Measurements from ENCODE around the gene SPCS3.

Gene SPCS3

DNA sequence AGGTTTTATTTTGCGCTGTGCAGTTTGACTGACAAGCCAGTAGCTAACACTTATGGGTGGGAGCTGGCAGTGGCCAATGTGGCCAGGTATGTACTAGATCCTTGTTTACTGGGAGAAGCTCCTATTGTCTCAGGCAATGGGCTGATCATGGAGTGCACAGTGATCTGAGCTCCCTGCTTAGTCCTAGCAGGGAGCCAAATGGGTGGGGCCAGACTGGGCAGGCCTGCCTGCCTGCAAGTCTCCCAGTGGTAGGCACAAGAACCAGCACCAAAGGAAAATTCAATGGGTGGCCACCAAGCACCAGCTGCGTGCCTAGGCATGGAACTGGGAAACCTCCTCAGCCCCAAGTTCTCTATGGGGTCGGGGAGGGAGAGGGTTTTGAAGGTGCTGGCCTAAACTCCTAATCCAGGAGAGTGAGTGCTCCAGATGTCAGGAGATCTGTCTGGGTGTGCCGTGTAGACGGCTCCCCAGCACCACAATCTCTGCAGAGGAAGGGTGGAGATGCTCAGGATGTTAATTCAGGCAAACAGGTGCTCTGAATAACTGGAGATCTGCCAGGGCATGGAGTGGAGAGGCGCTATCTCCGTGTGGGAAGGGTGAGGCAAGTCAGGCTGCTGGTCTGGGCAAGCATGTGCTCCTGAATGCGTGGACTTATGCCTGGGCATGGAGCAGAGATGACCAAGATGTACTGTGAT lies 48.2 kb downstream of the SPCS3 start:
- TF ChIP-seq, protein P1, sequence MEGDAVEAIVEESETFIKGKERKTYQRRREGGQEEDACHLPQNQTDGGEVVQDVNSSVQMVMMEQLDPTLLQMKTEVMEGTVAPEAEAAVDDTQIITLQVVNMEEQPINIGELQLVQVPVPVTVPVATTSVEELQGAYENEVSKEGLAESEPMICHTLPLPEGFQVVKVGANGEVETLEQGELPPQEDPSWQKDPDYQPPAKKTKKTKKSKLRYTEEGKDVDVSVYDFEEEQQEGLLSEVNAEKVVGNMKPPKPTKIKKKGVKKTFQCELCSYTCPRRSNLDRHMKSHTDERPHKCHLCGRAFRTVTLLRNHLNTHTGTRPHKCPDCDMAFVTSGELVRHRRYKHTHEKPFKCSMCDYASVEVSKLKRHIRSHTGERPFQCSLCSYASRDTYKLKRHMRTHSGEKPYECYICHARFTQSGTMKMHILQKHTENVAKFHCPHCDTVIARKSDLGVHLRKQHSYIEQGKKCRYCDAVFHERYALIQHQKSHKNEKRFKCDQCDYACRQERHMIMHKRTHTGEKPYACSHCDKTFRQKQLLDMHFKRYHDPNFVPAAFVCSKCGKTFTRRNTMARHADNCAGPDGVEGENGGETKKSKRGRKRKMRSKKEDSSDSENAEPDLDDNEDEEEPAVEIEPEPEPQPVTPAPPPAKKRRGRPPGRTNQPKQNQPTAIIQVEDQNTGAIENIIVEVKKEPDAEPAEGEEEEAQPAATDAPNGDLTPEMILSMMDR (IDR thresholded peaks at IDR 0.05; ENCODE audit: extremely low read depth, missing control alignments) = no peak
- no peak for DNase-seq (ENCODE audit: low spot score)

DNA sequence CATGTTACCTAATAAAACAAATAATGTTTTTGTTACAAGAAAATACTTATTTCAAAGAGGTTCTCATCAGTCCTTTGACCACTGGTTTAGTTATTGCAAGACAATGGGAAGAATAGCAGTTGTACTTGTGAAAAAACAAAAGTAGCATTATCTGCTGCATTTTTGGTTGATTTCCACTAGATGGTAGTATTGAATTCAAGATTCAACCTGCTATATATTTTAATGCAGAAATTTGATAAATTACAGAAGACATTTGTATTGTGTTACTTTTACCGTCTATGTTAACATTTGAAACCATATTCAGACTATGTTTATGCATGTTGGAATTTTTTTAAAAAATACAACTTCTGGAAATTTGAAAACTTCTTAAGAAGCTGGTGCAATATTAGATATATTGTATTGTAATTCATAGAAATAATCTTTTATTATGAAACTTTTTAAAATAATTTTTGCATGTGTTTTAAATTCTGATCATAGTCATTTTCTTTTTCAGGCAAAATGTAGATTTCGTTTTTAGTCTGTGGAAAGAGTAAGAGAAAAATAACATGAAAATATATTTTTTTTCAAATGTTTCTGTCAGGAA lies 56.4 kb downstream of the SPCS3 start:
- TF ChIP-seq, protein P1 (IDR thresholded peaks at IDR 0.05; ENCODE audit: extremely low read depth, missing control alignments) = peak; percentile 29
- DNase-seq (ENCODE audit: low spot score) = peak; percentile 8

DNA sequence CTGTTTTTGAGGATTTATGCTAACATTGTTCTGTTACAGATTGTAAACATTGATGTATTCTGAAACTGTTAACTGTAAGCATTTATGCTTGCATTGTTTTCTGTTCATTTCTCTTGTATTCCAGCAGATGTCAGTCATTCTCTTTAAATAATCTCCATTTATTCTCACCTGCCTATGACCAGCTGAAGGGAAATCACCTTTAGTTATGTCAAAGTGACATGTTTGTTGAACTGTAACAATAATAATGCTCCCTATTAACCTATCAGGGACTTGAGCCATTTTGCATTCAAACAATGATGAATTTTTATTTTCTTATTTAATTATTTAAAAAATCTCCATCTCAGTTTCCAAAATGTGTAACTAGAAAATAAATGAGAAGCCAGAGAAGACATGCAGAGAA lies 58.0 kb downstream of the SPCS3 start:
- TF ChIP-seq, protein P1 (IDR thresholded peaks at IDR 0.05; ENCODE audit: extremely low read depth, missing control alignments) = peak; percentile 12
- peak; percentile 26 for DNase-seq (ENCODE audit: low spot score)

DNA sequence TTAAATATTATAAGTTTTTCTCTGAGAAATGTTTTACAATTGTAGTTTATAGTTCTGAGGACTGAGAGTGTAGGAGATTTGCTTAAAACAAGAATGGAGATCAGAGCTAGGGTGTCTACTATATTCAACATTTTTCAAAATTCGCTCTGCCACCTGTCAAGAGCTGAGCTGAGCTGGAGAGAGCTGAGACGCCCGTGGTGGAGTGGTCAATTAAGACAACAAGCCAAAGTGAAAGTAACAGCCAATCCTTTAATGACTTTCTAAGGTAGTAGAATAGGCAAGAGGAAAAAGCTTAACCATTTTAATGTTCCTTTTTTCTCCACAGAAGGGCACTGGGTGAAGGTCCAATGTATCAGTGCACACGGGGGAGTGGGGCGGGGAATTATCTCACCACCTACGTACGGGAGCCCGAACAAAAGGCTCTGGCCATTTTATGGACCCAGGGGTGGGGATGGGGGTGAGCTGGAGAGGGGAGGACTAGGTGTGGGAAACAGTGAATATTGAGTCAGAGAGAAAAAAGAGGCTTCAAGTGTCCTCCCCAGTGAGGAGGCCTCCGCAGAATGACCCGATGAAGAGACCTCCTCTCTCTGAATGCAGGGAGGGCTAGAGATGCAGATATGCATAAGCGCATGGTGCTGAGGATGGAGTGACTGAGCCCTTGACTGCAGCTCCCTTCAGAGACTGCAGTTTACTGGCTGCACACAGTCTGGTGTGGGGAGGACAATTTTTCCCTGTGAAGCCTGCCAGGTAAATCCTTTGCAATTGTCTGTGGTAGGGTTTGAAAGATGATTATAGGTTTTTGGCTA lies 60.8 kb downstream of the SPCS3 start:
- TF ChIP-seq, protein P1 (IDR thresholded peaks at IDR 0.05; ENCODE audit: extremely low read depth, missing control alignments) = no peak

More for the DNA sequence above, 60.8 kb downstream of the SPCS3 start:
- DNase-seq (ENCODE audit: low spot score) = no peak
